ENCODE data around the gene AP2B1. TPM values are rescaled to one million over a fixed set of nuclear protein-coding genes. Genes with fewer than 3 reads are reported as not detected.

AP2B1 gene
- total RNA-seq, 1 experiment from 2014 or later = 217 TPM

DNA sequence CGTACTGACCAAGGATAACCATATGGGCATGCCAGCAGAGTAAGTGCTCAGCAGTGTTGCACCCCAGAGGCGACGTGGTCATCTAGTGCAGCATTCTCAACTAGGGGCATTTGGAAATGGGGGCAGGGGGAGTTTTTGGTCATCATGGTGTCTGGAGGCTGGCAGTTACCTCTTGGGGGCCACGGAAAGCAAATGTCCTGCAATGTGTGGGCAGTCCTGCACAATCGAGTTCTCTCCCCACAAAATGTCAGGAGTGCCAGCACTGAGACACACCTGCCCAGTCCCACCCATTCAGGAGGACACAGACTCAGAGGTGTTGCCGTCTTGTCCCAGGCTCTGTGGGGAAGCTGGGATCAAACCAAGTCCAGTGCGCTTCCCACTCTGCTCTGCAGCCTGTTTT, 147.3 kb downstream of the AP2B1 start:
- no peak overlapping the region for H2AFZ ChIP-seq (ENCODE audit: low read length)
- no peak overlapping the region for H3K18ac ChIP-seq (ENCODE audit: insufficient read length, low read depth, low read length)
- no peak overlapping the region for H2BK120ac ChIP-seq (ENCODE audit: low read depth, low read length, poor library complexity, severe bottlenecking)
- H3K9me3 Mint-ChIP-seq = no peaks in the 10 kb centered on the region
- peaks cover 6% of the 10 kb centered on the region for H3K23me2 ChIP-seq (ENCODE audit: insufficient read length, low read depth, low read length, poor library complexity, severe bottlenecking)
- no peaks in the 10 kb centered on the region for H3K9me3 ChIP-seq (ENCODE audit: control insufficient read depth, low read depth, low read length)
- H4K20me1 ChIP-seq (ENCODE audit: control insufficient read depth, insufficient read depth, insufficient read length) = no peaks in the 10 kb centered on the region
- no peak overlapping the region for H2AK5ac ChIP-seq (ENCODE audit: insufficient read length, low read length)
- H3K79me2 ChIP-seq (ENCODE audit: insufficient read depth, low read length) = no peaks in the 10 kb centered on the region
- no peak overlapping the region for H4K8ac ChIP-seq (replicated peaks; ENCODE audit: insufficient read length, low read depth, low read length)
- H3K36me3 Mint-ChIP-seq (ENCODE audit: insufficient read depth in 1 of 3, low read depth in 3 of 3) = no peaks in the 10 kb centered on the region; a peak in 1 of 7 replicates
- H3K56ac ChIP-seq (ENCODE audit: insufficient read length, low read depth, low read length) = no peak overlapping the region
- H3K79me1 ChIP-seq (ENCODE audit: insufficient read depth, low read depth, low read length, poor library complexity, severe bottlenecking) = no peaks in the 10 kb centered on the region
- H3K27ac ChIP-seq (ENCODE audit: insufficient read length, low read depth, low read length) = no peak overlapping the region
- no peak overlapping the region for H3K9ac ChIP-seq (ENCODE audit: extremely low read depth, insufficient read length, low read length)
- H4K5ac ChIP-seq (ENCODE audit: insufficient read length, low read depth, low read length) = no peak overlapping the region
- no peak overlapping the region for H3K4ac ChIP-seq (ENCODE audit: low read depth, low read length)
- no peaks in the 10 kb centered on the region; the same call in 1 of the 2 replicates for H3K4me1 ChIP-seq (ENCODE audit: insufficient read depth, low read length)
- H3K4me3 Mint-ChIP-seq = no peak overlapping the region
- no peak overlapping the region for H2BK12ac ChIP-seq (ENCODE audit: insufficient read length, low read depth, low read length)
- no CpG with 5 or more reads among the region's 7 CpGs for WGBS (ENCODE audit: extremely low coverage, insufficient read length, low lambda C conversion rate)
- H2BK5ac ChIP-seq (ENCODE audit: insufficient read length, low read length) = no peak overlapping the region
- DNase-seq = no peak
- H3K27me3 ChIP-seq (ENCODE audit: insufficient read depth, low read length) = peaks cover 1% of the 10 kb centered on the region; the same call in 1 of the 2 replicates
- H3K27me3 Mint-ChIP-seq (ENCODE audit: low read depth) = peaks cover 46% of the 10 kb centered on the region
- no peak overlapping the region for H3K4me2 ChIP-seq (ENCODE audit: insufficient read depth, insufficient read length, low read length)
- no peak overlapping the region for H3T11ph ChIP-seq (ENCODE audit: low read length)
- peaks cover 23 to 27% of the 10 kb centered on the region in 2 experiments for H3K4me1 Mint-ChIP-seq
- no peak overlapping the region for H3K14ac ChIP-seq (ENCODE audit: insufficient read depth, low read length)
- H3K23ac ChIP-seq (ENCODE audit: insufficient read length, low read depth, low read length) = no peak overlapping the region
- H3K27ac Mint-ChIP-seq = no peak overlapping the region
- no peak overlapping the region for H2BK15ac ChIP-seq (ENCODE audit: low read depth, low read length)
- TF ChIP-seq CTCF (conservative IDR thresholded peaks at IDR 0.05) = no peak
- no peak overlapping the region for H2BK20ac ChIP-seq (ENCODE audit: low read depth, low read length, poor library complexity, severe bottlenecking)
- no peak overlapping the region for H4K91ac ChIP-seq (ENCODE audit: insufficient read length, low read depth, low read length)

Data from H9 (cell line).